Measurements from ENCODE around the gene C1orf210.

C1orf210 gene

DNA sequence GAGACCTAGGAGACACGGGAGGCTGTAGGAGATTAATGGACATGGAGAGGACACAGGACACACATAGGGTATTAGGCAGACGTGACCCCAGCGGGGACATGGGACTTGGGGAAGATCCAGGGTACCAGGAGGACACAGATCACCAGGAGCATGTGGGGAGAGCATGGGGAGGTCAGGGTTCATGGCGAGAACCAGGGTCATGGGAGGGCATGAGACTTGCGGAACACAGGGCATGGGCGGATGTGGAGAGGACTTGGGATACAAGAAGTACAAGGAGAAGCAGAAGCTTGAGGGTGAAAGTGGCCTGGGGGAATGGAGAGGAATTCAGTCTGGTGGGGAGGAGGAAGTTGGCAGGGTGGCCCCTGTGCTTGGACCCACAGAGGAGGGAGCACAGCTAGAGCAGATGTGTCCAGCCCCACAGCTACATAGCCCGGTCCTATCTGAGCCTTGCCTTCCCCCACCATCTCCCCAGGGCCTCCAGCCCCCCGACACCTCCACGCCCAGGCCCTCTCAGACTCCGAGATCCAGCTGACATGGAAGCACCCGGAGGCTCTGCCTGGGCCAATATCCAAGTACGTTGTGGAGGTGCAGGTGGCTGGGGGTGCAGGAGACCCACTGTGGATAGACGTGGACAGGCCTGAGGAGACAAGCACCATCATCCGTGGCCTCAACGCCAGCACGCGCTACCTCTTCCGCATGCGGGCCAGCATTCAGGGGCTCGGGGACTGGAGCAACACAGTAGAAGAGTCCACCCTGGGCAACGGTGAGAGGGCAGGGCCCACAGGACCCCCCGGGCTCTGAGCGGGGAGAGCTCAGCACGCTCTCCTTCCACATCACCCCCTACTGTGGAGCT lies 27.5 kb upstream of the C1orf210 start:
- no peak for DNase-seq (ENCODE audit: low read depth in 2 of 2)

DNA sequence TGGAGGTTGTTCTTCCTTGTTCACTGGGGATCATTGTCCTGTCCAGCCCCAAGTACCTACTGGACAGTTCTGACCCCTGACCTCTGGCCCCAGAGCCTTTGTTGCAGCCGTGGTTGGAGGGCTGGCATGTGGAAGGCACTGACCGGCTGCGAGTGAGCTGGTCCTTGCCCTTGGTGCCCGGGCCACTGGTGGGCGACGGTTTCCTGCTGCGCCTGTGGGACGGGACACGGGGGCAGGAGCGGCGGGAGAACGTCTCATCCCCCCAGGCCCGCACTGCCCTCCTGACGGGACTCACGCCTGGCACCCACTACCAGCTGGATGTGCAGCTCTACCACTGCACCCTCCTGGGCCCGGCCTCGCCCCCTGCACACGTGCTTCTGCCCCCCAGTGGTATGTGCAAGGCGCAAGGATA lies 26.8 kb upstream of the C1orf210 start:
- no peak for DNase-seq (ENCODE audit: low read depth in 2 of 2)

DNA sequence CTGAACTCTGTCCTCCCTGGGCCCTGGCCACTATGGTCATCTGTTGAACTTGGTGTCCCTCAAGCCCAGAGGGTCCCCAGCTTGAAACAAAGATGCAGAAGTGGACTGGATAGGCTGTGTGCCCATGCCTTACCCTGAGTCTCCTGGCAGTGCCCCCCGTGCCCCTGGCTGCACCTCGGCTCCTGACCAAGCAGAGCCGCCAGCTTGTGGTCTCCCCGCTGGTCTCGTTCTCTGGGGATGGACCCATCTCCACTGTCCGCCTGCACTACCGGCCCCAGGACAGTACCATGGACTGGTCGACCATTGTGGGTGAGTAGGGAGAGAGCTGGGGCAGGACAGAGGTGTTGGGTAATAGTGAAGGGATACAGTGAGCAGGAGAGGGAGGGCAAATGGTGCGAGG lies 26.1 kb upstream of the C1orf210 start:
- no peak for DNase-seq (ENCODE audit: low read depth in 2 of 2)

DNA sequence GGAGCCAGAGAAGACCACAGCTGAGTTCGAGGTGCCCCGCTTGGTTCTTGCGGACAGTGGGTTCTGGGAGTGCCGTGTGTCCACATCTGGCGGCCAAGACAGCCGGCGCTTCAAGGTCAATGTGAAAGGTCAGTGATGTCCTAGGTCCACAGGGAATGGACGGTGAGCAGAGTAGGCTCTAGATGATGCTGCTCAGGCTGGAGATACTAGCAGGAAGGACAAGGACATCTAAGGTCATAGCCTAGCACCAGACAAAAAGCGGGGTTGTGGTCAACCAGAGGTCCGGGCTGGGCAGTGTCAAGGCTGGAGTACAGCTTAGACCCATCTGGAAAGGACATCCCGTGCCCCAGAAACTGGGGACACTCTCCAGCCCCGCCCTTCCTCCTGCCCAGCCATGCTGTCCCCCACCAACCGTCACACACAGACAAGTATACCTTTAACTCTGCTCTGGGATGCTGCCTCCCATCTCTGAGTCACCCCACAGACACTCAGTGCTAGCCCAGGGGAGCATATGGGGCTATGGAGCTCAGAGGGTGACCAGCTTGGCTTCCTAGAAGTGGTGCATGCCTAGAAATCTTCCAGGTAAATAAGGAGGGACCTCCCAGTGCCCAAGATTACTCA lies 24.1 kb upstream of the C1orf210 start:
- DNase-seq (ENCODE audit: low read depth in 2 of 2): no peak

DNA sequence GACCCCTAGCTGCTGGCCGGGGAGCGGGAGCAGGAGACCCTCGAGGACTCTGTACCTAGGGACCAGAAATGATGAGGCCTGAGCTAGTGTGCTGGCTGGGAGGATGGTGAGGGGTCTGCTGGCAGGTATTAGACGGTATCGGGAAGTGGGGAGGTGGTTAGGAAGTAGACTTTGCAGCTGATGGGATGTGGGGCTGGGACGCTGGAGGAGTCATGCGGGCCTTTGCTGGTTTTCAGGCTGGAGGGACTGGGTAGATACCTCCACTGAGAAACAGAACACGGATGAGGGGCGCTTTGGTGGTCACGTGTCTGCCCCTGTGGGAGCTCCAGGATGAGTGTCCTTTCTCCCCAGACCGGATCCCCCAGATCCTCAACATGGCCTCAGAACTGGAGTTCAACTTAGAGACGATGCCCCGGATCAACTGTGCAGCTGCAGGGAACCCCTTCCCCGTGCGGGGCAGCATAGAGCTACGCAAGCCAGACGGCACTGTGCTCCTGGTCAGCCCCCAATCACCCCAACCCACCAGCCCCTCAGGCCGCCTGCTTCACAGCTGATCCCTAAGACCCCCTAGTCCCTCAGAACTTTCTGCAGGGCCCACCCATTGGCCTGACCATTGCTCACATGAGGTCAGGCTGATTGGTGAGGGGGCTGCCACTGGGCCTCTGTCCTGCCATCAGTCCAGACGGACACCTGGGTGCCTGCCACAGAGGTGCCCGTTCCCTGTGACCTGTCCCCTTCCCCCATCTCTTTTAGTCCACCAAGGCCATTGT lies 23.4 kb upstream of the C1orf210 start:
- DNase-seq (ENCODE audit: low read depth in 2 of 2): no peak

DNA sequence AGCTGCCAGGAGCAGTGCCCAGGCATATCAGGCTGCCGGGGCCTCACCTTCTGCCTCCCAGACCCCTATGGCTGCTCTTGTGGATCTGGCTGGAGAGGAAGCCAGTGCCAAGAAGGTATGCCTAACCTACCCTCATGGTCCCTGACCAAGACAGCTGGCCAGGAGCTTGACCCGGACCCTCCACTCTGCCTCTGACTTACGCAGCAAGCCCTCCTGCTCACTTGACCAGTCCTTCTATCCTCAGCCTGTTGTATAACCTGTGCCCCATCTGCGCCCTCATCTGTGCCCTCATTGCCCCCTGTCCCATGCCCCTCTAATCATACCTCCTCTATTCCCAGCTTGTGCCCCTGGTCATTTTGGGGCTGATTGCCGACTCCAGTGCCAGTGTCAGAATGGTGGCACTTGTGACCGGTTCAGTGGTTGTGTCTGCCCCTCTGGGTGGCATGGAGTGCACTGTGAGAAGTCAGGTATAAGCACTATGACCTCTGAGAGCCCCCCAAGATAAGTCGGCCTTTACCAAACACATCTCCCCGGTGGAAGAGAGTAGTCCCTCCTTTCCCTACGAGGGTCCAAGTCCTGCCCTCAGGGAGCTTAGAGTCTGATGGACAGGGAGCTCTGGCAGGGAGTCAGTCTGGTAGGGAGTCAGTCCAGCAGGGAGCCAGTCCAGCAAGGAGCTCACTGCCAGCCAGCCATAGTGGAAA lies 22.2 kb upstream of the C1orf210 start:
- DNase-seq (ENCODE audit: low read depth in 2 of 2): no peak

DNA sequence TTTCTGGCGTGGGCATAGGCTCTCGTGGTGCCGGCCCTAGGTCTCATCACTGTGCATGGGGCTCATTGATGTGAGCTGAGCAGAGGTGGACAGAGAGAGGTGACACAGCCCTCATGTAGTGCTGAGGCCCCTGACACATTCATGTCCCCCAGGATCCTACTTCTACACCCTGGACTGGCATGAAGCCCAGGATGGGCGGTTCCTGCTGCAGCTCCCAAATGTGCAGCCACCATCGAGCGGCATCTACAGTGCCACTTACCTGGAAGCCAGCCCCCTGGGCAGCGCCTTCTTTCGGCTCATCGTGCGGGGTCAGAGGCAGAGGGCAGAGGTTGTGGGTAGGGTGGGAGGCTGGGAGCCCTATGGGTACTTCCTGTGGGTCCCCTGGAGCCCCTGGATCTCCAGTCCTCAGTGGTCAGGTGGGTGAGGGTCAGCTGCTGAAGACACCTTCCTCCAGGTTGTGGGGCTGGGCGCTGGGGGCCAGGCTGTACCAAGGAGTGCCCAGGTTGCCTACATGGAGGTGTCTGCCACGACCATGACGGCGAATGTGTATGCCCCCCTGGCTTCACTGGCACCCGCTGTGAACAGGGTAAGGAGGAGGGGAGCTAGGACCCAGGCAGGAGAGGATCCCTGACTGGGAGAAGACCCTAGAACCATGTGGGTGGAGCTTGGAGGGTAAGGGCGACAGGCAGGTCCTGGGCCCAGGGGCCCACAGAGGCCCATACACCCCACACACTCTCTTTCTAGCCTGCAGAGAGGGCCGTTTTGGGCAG lies 21.5 kb upstream of the C1orf210 start:
- no peak for DNase-seq (ENCODE audit: low read depth in 2 of 2)

DNA sequence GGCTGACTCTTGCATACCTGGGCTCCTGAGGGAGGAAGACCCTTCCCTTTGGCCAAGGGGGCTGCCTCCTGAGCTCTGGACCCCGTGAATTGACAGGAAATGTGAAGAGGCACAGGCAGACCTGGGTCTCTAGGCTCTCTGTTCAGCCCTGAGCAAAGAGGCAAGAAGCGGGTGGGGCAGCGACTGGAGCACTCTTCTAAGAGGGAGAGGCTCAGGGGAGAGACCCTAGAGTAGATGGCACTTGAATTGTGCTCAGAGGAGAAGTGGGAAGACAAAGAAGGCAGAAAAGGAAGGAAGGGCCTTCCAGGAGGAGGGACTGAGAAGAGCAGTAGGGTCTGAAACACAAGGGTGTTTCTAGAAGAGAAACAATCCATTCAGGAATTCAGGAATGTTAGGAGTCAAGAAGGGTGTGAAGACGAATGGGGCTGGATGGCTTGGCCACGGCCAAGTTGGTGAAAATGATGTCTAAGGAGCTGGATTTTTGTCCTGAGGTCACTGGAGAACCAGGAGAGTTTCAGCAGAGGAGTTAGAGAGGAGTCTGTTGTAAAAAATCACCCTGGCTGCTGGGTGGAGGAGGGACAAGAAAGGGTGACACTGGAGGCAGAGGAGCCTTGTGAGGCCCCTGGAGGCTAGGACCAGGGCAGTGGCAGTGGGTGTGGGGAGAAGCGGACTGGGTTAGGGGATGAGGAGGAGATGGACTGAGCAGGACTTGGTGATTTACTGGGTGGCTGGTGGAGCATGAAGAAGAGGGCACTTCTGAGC lies 20.7 kb upstream of the C1orf210 start:
- no peak for DNase-seq (ENCODE audit: low read depth in 2 of 2)

DNA sequence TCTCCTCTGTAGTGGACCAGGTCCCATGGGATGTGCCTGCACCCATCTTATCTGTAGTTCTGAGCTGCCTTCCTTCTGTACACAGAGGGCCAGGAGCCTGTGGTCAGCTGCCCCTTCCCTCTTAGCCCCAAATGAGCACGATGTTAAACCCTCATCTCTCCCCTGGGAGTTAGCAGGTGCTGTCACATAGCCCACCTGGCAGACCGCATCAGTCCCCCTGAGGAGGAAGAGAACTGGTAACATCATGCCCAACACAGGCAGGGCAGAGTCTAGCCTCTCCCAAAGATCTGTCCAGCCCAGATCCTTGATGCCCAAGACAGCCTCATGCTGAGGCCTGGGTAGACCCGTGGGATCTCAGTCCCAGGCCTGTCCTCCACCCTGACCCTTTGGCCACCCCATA lies 20.1 kb upstream of the C1orf210 start:
- DNase-seq (ENCODE audit: low read depth in 2 of 2): no peak

DNA sequence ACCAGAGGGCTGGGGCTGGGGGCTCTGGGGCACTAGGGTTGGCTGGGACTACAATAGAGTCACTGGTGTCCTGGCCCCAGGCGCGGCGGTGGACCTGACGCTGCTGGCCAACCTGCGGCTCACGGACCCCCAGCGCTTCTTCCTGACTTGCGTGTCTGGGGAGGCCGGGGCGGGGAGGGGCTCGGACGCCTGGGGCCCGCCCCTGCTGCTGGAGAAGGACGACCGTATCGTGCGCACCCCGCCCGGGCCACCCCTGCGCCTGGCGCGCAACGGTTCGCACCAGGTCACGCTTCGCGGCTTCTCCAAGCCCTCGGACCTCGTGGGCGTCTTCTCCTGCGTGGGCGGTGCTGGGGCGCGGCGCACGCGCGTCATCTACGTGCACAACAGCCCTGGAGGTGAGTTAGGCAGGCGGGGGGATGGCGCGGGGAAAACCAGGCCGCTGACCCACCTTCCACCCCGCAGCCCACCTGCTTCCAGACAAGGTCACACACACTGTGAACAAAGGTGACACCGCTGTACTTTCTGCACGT lies 19.5 kb upstream of the C1orf210 start:
- no peak for DNase-seq (ENCODE audit: low read depth in 2 of 2)

DNA sequence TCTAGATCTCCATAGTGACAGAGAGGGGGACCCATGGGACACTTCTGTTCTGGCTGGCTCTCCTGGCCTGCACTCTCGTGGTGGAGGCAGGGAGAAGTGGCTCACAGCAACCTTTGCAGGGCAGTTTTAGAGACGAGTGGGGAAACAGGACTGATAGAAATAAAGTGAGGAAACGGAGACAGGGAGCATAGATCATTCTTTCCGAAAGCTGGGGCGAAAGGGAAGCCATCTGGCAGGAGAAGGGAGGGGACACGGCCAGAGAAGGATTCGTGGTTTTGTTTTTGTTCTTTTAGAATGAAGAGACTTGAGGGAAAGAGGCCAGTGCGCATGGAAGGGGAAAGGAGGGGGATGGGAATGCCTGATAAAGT lies 18.9 kb upstream of the C1orf210 start:
- DNase-seq (ENCODE audit: low read depth in 2 of 2): no peak

DNA sequence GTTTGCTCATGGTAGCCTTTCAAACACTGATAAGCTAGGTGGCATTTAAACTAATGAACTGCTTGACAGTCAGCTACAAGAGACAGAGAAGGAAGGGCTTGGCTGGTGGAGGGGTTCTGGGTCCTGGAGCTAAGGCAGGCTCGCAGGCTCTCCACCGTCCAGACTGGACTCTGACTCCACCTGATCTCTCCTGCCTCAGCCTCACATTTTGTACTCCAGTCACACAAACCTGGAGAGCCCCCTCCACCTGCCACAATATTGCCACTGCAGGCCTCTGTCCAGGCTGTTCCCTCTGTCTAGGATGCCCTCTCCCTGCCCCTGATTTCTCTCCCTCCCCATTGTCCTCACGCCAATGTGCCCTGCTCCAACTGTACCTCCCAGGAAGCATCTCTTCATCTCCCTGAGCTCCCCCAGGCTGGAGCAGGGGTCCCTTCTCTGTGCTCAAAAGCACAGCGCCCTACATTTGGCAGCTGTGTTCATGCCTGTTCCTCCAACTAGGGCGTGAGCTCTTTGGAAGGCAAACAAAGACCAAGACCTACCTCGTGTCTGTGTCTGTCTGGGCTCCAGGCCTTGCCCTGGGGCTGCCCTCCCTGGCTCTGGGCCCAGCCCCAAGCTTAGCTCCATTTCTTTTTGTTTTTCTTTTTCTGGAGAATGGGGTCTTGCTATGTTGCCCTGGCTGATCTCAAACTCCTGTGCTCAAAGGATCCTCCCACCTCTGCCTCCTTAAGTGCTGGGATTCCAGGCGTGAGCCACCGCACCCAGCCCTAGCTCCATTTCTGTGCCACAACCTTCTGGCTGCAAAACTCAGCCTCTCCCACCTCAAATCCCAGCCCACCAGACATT lies 18.3 kb upstream of the C1orf210 start:
- no peak for DNase-seq (ENCODE audit: low read depth in 2 of 2)

DNA sequence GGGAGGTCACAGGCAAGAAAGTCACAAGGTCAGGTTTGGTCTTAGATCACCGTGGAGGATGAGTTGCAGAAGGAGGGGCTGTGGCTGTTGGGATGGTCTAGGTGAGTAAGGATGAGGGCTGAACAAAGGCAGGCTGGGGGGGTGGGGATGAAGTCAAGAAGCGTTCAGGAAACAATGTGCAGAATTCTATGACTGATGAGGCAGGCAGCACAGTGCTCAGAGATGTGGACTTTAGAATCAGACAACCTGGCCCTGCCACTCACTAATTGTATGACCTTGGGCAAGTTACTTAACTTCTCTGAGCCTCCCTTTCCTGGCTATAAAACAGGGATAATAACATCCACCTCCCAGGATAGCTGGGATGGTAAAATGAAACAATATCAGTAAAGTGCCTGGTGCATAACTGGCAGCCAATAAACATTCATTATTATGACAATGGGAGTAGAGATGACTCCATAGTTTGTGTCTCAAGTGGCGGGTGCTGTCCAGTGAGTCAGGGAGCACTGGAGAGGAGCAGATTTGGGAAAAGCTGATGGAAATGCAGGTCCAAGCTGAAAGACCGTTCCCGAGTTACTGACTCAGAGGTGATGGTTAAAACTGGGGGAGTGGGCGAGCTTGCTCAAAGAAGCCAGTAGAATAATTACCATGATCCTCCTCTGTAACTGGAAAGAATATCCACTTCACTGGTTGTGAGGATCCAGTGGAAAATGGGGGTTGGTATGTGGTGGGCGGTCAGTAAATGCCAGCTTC lies 17.5 kb upstream of the C1orf210 start:
- DNase-seq (ENCODE audit: low read depth in 2 of 2): no peak

DNA sequence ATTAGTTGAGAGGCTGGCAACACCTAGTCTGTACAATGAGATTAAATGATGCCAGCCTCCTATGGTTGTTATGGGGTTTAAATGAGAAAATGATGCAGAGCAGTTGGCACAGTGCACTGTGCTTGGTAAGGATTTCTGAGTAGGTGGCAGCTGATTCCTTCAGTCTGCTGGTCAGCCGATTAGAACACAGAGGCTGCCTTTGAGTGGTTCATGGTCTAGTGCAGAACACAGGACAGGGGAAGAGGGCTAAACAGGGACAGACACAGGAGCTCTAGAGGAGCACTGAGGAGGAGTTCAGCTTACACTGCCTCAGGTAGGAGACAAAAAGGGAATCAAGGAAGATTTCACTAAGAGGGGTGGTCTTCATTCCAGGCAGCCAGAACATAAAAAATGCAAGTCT lies 16.8 kb upstream of the C1orf210 start:
- no peak for DNase-seq (ENCODE audit: low read depth in 2 of 2)

DNA sequence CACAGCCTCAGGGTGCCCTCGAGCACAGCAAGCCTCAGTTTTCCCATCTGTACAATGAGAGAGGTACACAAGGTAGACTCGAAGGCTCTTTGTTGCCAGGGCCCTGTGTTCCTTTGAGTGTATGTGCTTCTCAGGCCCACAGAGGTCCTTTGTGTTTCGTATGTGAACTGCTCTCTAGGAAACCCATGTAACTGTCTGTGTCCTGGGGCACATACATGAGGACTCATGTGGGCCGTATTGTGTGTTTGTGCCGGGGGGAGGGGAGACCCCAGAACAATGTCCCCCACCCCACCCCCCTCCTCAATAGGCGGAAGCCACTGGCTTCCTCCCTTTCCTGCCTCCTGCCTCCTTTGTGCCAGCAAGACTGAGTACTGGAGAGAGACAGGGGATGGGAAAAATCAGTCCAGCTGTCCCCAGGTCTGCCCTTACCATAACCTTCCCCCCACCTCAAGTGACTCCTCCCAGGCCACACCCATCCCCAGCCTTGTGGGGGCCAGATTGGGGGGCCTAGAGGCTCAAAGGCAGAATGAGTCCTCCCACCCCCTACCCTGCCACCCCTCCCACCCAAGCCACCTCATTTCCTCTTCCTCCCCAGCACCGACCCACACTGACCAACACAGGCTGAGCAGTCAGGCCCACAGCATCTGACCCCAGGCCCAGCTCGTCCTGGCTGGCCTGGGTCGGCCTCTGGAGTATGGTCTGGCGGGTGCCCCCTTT lies 15.2 kb upstream of the C1orf210 start, which contains the start of gene TIE1:
TSS of gene TIE1 (plus strand) at position 605 of the 717 bp plus-strand sequence. CDS start at position 695, 90 bp downstream.
- DNase-seq (ENCODE audit: low read depth in 2 of 2): no peak

DNA sequence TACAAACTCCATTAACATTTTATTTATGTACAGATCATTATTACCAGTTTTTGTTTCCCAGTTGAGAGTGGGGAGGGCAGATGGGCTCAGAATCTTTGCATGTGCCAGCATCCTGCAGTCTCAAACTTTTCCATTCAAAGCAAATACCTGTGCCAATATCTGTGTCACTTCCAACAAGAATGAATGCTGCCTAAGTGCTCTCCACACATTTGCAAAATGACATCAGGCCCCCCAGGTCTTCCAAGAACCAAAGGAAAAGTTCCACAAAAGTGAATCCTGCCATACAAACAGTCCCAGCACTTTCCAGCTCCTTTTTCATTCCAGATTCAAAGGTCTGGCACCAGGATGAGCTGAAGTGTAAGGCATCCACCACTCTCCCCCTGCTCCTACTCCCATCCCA lies 13.7 kb upstream of the C1orf210 start:
- no peak for DNase-seq (ENCODE audit: low read depth in 2 of 2)

DNA sequence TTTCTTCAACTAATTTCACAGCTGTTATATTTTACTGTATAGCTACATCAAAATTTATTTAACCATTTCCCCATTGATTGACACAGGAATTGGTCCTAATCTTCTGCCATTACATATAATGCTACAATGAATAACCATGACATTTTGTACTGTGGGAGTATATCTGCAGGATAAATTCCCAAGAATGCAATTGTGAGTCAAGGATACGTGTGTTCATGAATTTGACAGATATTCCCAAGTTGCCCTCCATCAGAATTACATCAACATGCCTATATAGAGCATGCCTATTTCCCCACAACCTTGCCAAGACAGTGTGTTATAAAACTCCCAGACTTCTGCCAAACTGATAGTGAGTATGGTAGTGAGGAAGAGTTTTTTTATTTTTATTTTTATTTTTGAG lies 12.7 kb upstream of the C1orf210 start:
- no peak for DNase-seq (ENCODE audit: low read depth in 2 of 2)

DNA sequence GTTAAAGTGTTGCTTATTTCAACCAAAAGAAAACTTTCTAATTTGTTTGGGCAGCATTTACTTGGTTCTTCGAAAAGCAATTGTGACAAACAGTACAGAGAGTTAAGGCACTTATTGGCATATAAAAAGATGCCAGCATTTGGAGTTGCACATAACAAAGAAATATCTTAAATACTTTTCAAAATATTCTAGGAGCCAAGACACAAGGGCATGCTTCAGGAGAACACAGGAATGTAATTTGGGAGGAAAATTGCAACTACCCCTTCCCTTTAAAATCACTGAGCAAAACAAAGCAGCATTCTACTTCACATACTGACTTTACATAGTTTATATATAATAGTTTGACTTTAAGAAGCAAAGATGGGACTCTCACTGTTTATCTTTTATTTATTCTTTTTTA lies 10.8 kb upstream of the C1orf210 start:
- no peak for DNase-seq (ENCODE audit: low read depth in 2 of 2)
